Activated CD4-positive, alpha-beta T cell treated with anti-CD3 and anti-CD28 coated beads for 4 hours (primary cell): ENCODE results near the gene PLXNA2.

Experiments
- DNase-seq, 2 donors: peaks; one replicate each; pipeline ENCODE4 v3.0.0-alpha.2; 2020

Gene PLXNA2

DNA sequence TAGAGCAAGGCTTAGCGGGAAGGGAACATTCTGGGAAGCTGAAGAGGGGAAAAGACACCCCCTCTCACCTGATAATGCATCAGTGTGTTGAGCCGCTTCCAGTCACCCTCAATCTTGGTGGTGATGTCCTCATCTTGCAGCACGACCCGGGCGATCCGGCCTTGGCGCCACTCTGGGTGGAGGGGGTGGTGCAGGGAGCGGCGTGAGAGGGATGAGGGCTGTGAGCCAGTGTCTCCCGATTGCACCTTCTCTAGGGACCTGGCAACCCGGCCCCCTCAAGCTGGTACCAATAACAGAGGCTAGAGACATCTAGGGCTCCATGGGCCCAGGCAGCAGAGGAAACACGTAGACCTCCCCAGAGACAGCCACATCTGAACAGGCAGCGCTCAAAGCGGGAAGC is 205.9 kb downstream of the PLXNA2 start:
- no peak for DNase-seq

DNA sequence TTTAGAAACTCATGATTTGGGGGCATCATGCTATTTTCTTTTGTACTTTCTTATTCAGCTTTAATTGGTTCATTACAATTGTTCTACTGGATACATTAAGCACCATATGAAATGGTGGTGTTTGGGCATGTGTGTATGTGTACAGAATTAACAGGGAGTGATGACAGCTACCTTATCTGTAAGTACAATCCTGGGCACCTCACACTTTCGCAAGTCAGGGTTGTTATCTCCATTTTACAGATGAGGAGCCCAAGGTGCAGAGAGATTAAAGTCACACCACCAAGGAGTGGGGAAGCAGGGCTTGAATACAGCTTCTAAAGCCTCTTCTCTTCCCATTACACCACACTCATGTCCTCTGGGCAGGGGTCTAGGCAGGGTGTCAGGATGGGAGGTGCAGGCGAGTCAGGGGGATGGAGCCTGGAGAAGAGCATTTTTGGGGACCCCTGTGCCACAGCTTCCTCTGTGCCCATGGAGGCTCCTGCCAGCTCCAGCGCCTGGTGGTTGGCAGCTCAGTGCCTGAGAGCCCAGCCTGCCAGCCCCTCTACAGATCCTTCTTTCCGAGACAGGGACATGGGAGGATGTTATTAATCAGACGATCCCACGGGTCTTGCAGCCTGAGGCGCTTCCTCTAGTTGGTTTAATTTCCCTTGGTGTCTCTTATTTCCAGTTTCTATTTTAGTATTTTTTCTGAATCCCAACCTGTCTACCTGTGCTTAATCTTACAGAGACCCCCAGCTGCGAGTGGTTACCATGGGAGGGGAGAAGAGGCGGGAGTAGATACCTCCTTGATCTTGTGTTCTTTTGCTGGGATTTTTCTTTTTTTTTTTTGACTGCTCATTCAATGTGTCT is 207.0 kb downstream of the PLXNA2 start:
- no peak for DNase-seq

DNA sequence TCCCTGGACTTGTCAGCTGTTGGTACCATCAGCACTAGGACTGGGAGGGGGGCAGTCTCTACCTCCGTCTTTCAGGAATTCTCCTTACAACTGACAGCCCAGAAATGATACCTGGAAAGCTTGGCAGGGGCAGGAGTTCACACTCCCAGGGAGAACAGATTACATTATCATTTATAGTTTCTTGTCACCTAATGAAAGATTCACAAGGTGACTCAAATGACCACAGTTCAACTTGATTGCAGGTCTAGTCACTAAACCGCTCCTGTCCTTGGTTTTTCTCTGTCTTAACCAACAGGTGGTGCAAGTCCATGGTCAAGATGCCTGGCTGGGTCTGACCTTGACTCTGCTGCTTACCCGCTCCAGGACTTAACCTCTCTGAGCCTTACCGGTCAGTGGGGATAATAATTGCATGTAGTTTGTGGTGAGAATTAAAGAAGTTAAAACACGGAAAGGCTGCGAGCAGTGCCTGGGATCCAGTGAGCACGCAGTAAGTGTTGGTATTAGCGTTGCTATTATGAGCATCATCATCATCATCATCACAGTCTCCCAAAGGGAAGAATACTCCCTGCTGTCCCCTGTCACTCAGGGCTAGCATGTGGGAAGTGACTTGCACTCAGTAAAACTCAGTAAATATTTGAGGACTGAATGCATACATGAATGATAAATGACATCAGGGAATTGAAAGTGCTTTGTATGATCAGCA is 207.9 kb downstream of the PLXNA2 start:
- no peak for DNase-seq

DNA sequence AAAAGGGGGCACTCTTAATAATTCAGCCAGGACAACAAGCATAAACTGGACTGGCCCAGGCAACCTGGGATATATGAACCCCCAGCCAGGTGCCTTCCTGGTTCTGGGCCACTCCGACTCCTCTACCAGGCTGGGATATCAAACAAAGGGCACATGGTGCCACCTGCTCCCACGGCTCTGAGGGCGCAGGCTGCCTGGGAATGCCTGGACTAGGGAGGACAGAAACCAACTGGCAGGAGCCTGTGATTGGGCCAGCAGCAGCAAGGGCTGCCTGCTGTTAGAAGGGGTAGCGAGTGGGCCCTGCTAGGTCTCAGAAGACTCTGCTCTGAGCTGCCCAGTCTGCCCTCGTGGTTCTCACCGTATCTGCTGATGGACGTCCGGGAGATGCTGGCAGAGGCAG is 210.0 kb downstream of the PLXNA2 start:
- DNase-seq = no peak

DNA sequence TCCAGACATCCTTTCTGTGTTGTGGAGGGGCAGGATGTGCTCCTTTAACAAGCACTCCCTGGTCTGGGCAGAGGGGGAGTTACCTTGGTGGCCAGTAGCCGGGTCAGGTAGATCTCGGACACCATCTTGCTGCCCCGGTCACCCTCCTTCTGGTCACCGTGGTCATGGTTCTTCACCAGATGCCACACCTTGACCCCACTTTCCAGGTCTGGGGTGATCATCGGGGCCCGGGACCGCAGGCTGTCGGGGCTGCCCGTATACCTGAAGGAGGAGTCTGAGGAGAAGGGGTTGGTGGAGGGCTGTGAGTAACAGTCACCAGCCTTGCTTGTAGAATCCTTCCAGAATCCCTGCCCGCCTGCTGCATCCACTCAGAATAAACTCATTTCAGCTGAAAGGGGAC is 210.9 kb downstream of the PLXNA2 start:
- DNase-seq = no peak

DNA sequence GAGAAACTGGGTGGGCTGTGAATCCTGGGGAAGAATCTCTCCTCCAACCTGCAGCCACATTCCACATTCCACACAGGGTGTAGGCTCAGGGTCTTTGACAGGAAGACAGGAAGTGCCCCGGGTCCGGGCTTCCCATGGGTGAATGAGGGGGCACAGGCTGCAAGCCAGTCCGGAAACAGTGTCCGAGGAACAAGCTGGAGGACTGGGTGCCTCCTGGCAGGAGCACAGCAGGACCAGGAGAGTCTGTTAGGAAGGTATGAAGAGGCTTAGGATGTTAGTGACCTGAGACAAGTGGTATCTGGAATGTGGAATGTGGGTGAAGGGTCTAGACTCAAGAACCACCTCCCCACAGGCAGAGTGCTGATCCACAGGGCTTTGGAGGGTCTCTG is 212.3 kb downstream of the PLXNA2 start:
- DNase-seq = no peak

DNA sequence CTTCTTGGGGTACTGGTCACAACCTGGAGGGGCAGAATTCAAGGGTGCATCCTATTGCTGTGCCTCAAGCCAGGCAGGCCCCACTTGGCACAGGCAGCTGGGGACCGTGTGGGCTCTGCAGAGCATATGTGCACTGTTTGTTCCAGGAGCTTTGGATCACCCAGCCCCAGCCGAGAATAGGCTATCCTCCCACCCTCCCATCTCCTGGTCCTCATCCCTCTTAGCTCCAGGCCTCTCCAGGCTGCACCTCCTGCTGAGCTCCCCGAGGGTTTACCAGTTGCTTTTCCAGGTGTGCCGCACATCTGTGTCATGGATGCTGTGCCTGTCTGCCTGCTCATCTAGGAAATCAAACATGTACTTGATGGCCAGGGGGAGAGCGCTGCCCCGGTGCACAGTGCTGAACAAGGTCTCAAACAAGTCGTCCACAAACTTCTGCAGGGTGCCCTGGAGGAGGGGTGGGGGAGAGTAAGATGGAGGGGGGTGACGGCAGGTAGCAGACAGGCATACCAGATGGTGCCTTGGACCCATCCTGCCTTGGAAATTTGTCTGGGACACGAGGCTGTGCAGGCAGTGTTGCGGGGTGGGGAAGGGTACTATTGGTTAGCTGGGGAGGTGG is 212.8 kb downstream of the PLXNA2 start:
- no peak for DNase-seq

DNA sequence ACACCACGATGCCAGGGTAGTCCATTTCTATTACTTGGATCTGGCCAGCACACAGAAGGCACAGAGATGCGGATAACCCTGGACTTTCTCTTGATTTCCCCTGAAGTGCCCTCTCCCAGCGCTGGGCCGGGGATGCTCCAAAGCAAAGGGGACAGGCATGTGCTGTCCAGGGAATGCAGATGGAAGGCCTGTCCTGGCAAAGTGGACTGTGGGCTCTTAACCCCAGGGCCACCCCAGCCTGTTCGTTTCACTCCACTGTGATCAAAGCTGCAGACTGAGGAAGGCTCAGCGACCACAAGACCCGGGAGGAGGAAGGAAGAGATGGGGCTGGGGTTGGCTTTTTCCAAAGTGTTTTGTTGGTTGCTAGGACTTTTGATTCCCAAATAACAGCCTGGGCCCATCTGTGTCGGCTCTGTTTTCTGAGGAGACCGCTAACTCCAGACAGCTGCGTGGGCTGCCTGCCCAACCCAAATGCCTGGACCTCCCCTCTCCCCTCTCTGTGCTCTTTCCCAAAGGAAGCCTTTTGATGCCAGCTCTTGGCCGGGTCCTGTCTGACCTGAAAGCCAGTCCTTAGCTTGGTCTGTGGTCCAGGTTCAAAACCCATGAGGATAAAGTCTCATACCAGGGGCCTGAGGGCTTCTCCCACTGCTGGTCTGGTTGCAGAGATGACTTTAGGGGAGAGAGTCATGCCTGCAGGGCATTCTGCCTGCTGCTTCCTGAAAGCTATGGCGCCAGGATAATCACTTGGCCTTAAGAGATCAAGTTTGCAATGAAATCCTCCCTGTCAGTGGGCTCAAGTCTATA is 213.7 kb downstream of the PLXNA2 start:
- no peak for DNase-seq

DNA sequence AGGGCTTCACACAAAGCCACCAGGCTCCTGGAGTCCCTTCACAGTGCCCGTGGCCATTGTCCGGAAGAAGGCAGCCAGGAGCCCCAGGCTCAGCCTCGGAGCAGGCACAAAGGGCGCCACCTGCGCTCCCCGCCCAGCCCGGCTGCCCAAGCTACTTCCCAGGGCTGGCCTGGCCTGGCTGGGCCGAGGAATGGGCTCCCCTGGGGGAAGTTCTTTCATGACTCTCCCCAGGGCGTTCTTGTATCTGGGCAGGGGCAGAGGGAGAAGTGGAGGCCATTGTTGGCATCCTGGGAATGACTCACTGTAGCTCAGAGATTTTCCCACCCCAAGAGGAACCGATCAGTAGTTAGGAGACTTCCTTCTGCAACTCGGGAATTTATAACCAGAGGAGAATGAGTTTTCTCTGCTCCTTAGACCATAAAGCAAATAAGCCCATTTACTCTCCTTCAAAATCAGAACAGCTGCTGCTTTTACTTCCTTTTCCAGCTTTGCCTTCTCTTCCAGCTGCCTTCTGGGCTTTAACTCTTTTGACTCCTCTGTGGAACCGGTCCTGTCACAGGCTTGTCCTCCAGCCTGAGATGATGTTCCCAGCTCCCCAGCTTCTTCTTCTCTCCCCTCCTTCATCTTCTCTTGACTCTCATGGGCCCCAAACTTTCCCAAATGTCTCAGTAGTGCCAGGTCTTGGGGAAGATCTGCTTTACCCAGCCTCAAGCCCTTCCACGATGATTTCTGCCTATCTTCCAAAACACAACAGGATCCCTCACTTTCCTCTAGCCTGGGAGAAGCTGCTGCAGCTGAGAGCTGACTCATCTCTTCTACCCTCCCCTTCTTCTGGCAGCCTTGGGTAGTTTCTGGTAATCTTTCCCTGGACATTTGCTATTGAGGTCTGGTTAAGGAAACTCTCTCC is 214.6 kb downstream of the PLXNA2 start:
- no peak for DNase-seq

DNA sequence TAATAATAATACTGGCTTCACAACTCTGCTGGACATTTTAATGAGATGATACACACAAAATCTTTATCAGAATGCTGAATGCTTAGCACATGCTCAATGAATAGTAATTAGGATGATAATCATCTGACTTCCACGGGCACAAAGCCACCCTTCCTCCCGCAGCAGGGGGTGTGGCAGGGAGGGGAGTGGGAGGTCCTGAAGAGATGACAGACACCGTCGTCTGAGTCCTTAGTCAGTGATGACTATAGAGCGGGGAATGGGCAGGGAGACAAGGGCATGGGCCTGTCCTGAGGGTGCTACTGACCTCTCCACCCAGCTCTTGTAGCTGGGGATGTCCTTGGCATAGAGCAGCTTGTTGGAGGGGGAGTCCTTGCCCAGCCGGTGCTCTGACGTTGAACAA is 215.7 kb downstream of the PLXNA2 start:
- no peak for DNase-seq

DNA sequence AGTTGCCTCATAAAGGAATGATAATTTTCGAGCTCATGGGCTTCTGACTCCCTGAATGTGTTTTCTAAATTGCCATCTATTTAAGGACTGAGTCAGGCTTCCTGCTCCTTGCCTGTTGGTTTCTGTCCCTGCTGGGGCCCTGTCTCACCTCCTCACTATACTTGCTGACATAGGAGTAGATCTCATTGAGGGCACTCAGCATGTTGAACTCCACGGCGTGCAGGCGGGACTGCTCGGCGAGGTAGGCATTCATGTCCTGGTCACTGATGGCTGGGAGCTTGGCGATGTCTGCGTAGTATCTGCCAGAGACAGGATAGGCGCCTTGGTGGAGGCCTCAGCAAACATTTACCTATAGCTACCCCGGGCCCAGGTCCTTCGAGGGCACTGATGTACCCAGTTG is 216.3 kb downstream of the PLXNA2 start:
- no peak for DNase-seq

DNA sequence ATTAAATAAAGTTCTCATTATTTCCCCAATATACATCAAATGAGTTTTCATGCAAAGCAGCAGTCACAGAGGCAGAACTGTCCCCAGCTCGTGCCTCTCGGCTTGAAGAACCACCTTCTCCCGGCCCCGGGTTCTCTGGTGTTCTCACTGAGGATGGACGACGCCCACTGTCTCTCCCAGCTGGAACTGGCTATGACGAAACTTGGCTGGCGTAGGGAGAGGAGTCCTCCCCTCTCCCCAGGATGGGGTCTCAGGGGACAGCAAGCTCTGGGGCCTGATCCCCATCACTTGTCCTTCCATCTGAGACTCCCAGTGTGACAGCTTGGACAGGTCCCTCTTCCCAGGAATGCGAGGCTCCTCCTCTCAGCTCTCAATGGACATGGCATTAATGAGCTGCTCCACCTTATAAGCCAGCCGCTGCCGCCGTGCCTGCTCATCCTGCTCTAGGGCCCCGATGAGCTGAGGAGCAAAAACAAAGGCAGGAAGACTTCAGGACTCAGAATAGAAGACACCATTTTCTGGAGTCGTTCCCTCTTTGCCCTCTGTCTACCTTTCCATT is 217.2 kb downstream of the PLXNA2 start:
- DNase-seq = no peak

DNA sequence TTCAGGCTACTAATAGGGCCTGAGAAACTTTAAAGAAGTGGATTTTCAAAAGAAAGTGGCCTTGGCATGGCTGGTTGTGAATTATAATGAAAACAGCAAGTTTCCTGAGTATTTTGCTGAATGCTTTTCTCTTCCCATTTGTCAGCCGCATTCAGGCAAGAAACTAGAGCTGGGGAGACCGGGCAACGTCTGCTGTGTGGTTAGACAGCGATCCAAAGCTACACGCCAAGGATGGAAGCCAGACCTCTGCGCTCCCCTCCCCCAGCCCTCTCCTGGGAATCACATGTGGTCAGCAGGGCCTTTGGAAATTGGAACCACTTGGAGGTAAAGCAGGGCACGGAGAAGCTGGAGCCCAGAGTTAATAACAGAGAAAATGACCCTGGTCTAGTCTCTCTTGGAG is 219.2 kb downstream of the PLXNA2 start:
- DNase-seq = no peak

DNA sequence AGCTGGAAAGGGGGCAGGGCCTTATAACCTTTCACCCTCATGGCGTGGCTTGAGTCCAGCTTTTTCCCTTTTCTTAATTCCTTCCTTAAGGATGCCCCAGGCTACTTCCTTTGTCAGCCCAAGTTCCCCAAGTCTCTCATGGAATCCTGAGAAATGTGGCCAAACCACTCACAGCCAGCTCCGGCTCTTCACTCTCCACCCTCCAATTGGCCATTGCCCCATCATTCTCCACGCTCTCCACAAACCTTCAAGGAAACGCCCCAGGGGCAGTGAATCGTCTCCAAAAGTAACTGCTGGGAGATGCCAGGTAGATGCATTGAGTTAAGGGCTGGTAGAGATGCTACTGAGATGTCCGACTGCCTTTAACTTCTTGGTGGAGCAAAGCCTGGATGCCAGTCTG is 219.8 kb downstream of the PLXNA2 start:
- DNase-seq = no peak

DNA sequence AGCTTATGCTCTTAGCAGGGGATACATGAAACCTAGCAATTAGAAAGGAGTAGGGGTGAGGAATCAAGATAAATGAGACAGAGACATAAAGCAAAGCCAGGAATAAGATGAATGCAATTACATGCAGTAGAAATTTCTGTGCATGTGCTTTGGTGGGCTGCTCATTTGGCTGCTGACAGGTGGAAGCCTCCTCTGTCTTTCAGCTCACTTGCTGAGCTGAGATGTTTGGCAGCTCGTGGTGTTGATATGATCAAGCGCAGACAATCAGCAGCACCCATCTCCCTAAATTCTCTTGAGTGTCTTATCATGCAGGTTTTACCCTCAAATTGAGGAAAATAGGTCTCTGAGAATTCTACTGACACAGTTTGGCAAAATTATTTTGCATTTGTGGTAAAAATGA is 224.9 kb downstream of the PLXNA2 start:
- DNase-seq = no peak

DNA sequence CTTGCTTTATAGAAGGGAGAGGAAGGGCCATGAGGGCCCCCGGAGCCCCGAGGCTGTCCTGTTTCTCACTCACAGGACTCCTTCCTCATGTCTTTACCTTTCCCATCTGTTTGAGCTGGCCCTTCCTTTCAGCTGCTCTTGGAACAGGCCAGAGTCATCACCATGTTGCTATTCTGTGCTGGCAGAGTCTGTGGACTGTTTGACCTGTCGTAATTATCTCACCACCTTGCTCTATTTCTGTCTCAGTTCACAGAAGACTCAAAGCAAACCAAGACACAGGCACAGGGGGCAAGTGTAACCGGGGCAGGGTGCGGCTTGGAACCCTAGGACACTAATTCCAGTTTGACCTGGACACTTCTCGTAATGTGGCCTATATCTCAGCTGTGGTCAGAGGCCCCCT is 228.9 kb downstream of the PLXNA2 start:
- no peak for DNase-seq

DNA sequence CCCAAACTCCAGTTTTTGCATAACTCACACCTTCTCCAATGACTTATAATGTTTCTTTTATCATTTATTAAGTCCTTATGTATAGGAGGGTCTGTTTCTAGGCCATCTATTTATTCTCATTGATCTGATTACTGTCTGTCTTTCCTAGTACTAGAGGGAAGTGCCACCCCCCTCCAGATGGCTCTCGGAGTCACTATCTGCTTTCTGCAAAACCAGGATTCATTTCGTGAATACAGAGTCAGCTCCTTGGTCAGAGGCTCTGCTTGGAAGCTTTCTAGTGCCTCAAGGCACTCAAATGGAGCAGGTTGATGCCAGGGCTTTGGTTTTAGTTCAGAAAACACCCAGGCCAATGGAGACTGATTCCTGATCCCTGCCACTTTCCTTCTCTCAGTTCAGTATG is 231.0 kb downstream of the PLXNA2 start:
- no peak for DNase-seq

DNA sequence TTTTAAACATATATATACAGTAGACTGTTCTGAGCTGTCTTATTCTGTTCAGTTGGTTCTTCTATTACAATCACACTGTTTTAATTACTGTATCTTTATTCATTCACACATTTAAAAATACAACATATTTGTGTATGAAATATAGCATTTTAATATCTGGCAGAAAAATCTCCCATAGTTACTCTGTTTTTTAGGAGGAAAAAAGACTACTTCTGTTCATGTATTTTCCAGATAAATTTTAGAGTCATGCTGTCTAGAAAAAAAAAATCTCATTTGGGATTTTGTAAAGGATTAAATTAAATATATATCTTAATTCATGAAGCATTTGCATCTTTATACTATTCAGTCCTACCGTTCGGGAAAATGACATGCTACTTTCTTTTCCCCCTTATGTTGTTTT is 231.5 kb downstream of the PLXNA2 start:
- no peak for DNase-seq

DNA sequence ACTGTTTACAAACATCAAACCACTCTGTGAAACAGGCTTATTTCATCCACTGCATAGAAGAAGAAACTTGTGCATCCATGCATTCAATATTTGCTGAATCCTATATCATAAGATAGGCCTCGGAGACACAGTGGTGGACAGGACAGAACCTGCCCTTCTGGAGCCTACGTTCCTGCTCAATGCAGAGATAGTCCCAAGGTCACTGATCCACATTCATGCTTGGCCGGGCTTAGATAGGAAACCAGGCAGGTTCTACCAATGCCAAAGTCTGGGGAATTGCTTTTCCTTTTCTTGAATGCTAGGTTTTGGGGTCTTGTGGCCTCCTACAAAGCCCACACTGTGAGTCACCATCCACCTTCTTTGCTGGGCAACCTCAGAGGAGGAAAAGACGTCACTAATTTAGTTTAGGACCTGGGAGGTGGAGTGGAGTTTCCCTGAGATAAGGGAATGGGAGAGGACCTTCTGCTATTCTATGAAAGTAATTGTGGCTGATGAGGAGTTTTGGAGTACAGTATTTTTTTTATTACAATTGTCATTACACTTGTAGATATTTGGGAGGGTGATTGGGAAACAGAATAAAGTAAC is 233.6 kb downstream of the PLXNA2 start:
- no peak for DNase-seq

DNA sequence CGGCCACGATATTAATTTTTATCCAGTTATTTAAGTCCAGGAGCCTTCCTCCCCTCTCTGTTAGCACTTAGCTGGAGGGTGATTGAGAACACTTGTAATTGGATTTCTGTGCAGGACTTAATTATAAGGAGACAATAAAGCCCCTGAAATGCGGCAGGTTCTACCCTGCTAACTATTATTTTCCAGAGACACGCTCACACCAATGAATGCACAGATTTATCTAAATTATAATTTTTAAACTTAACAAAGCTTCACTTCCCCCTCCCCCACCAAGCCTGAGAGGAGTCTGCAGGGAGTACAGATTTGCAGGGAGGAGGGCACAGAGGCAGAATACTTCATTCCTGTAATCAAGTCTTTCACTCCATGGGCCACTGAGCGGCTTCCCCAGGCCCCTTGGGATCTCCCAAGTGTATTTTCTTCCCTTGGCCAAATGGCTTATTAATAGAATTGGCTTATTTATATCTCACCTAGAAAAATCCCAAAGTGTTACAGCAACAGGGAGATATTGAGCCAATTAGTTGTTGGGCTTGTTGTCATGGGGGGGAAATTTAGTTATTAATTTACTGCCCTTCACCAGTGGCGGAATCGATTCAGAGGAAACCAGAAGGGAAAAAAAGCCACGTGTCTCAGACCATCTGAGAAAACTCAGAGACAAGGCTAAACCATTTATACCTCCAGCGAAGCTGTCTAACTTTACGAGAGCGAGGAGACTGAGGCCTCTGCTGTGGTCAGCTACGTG is 234.3 kb downstream of the PLXNA2 start:
- no peak for DNase-seq

DNA sequence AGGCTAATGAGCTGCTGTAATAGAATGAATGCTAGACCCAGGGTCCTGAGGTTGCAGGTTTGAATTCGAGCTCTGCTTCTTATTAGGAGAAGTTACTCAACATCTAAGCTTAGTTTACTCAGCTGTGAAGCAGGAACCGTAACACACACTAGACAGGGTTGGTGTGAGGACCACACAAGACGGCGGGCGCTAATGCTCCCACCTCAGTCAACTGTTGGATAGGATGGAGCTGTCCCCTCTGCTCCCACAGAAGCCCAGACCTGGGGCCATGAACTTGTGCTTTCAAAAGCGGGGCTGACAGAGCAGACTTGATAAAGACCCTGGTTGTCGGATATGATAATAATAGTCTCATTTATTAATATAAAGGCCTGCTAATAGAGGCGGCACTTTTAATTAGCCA is 234.9 kb downstream of the PLXNA2 start:
- DNase-seq = no peak
